T-helper 22 cell (primary cell): ENCODE data around the gene TXNL1.
"Not testable (repeated sequence)": the region's sequence is repeated elsewhere in the genome, so short reads cannot be mapped to it uniquely, and the experiment has no call there.

Source experiments
- DNase-seq: peaks from one replicate; pipeline ENCODE4 v3.0.0-alpha.2; 2020; ENCODE audit warnings: low read depth

The TXNL1 gene

DNA sequence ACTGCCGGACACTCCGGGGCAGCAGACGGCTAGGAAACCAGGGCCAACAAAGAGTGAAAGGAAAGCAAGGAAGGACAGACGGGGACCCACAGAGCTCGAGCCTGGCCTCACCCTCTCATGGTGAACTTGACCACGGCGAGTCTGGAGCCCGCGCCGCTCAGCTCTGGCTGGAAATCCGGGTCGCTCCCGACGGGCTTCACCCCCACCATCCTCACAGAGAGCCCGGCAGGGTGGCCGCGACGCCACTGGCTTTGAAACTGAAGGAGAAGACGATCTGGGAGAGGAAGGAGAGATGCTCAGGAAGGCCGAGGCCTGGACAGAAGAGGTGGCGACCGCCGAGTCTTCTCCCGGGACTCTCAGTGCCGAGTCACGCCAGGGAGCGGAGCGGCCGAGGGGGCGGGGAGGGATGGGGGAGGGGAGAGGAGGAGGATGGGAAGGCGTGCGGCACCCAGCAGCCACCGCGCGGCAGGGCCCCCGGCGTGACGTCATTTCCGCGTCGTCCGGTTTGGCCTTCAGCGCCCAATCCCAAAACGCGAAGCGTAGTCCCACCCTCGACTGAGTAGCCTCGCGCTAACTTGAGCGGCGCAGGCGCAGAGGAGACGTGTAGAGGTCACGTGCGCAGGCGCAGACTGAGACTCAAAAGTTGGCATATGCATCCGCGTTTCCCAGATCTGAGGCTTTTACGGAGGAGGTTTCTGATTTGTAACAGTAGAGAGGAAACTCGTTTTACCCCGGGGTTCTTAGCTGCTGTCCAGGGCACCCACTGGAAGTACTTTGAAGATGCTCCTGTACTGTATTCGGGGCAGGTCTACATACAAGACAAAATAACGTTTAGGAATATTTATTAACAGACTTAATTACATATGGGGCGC, at the start of gene TXNL1:
TXNL1 (minus strand) TSS at position 361 of the 872 bp plus-strand sequence; CDS start at position 209, 152 bp downstream.
- peak; percentile 98 for DNase-seq

DNA sequence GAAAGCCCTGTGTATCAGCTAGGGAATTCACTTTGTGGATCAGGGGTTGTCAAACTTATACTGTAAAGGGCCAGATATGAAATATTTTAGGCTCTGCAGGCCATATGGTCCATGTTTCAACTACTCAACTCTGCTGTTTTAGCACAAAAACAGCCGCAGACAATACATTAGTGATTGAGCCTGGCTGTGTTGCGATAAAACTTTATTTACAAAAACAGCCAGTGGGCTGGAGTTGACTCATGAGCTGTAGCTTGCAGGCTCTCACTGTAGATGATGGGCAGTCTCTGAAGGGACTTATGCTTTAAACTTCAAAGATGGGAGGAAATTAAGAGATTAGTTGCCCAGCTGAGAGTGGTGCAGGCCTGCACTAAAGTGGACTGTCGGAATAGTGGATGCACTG, 45.9 kb upstream of the TXNL1 start:
- DNase-seq, result no peak

DNA sequence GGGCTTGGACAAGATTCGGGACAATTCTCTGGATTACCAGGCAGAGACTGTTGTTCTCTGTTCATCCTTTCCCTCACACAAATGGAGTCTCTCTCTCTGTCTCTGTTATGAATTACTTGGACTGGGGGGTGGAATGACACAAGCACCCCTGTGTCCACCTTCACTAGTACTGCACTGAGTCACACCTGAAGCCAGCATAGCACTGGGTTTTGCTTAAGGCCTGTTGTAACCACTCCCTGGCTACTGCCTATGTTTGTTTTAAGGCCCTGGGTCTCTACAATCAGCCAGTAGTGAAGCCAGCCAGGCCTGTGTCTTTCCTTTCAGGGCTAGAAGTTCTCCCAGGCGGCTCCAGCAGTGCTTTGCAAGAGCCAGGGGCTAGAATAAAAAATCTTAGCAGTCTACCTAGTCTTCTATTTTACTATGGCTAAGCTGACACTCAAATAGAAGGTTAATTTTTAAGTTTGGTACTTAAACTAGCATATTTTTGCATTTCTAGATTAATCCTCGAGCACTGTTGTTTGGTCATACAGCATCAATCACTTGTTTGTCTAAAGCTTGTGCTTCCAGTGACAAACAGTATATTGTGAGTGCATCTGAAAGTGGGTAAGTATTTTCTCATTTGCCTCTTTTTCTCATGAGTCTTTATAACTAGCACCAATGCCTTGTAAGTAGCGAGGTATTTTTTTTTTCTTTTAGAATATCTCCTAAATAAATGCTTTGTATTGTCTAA, 40.6 kb upstream of the TXNL1 start:
- DNase-seq, result no peak

DNA sequence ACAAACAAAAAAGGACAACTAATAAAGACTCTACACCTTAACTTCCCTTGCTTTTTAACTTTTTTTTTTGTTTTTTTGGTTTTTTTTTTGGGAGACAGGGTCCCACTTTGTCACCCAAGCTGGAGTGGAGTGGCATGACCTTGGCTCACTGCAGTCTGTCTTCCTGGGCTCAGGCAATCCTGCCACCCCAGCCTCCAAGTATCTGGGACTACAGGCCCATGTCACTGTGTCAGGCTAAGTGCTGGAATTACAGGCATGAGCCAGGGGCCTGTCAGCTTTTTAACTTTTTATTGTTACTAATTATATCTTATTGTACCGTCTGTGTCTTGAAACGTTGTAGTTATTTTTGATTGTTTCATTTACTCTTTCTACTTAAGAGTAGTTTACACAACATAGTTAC, 38.2 kb upstream of the TXNL1 start:
- DNase-seq, result no peak

DNA sequence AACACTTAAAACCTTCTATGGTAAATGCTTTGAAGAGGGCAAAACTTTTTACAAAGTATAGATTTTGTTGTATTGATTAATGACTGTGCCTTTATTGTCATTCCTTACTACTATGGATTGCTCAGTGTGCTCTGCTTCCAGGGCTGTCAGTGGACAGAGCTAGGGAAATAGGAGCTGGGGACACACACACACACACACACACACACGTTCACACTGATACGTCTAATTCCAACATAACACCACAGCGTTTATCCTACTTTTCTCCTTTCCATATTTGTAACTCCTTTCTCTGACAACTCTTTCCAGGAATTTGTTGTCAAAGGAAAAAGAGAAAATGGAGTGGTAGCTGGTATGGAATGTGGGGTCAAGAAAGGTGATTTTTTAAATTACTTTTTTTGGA, 34.6 kb upstream of the TXNL1 start:
- DNase-seq, result no peak

DNA sequence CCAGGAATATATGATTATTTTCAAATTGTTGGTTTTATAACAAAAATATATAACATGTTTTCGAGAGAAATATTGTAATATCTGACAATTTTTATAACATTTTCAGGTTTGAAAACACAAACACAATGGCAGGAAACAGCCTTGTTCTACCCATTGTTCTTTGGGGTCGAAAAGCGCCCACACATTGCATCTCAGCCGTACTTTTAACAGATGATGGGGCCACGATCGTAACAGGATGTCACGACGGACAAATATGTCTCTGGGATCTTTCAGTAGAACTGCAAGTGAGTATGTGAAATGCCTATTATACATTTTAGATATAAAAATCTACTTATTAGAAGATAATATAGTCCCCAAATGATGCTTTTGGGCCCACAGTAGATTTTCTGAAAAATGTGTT, 34.0 kb upstream of the TXNL1 start:
- no peak for DNase-seq

DNA sequence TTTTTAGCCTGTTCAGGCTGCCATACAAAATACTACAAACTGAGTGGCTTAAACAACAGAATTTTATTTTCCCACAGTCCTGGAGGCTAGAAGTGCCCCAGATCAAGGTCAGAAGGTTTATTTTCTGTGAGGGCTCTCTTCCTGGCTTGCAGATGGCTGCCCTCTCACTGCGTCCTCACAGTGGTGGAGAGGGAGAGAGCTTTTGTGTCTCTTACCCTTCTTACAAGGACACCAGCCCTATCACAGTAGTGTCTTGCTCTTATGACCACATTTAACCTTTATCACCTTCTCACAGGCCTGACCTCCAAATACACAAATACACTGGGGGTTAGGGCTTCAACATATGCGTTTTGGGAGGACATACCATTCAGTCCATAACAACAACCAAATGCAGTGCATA, 24.5 kb upstream of the TXNL1 start:
- DNase-seq, result no peak

DNA sequence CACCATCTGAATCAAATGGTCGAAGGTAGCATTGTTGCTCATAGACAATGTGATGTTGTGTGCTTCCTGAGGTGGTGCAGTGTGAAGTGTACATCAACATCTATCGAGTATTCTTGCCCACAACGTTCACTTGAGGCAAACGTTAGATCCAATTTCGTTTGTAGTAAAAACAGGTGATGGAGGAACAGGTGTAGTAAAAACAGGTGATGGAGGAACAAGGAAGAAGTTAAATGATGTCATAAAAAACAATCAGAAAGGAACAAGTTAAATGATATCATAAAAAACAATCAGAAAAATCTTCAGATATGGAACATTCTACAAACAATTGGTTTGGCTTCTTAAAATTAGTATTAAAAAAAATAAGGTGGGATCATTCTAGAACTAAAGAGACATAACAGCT, 24.1 kb upstream of the TXNL1 start:
- no peak for DNase-seq

DNA sequence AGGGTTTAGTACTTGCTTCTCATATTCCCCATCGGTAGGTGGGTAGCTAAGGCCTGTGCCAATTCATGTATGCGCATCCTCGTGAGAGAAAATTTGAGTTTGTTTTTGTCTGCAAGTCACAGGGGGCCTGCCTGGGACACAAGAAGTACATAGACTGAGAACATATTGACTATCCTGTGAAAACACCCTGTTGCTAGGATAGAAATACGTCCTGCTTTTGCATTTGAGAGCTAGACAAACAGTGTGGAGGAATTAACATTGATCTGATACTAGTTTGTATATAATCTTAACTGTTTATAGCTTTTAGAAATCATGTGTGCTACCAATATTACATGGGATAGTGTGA, 23.6 kb upstream of the TXNL1 start:
- no peak for DNase-seq

DNA sequence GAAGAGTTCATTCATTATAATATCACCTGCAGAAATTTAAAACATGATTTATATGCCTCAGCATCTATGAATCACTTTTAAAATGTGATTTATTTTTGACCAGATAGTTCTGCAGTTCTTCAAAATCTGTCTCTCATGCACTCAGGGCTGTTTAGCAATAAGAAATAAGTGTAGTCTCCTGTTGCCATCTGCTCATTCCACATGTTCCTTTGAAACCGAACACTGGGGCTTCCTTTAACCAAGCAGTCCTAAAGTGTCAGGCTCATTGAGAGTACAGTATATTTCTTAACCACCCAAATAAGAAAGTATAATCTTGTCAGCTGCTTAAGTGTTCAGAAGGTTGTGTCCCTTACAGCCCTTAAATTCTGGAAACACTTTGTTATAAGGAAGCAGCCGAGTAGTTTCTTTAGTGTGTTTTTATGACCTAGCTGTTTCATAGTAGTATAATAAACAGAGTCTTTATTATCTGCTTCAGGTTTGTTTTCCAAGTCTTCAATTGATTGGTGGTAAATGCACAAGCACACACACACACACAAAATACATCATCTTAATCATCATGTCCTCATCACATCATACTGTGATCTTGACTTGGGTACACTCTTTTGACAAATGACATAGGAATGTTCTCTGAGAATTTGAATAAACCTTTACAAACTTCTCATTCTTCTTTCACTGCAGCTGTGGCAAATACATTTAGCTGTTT, 23.1 kb upstream of the TXNL1 start:
- no peak for DNase-seq

DNA sequence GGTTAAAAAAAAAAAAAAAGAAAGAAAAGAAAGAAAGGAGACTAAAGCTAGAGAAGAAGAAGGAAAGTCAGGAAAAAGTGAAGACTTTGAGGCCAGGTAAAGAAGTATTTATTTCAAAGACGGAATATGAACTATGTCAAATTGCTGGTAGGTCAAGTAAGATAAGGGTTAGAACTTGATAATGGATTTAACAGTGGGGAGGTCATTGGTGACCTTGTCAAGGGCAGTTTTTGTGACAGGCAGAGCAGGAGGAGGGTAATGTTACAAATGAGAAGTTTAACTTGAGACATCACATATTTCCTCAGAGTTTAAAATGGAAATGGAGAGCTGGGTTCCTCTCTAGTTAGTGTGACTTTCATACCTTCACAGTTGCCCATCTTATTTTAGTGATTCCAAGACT, 22.3 kb upstream of the TXNL1 start:
- no peak for DNase-seq

DNA sequence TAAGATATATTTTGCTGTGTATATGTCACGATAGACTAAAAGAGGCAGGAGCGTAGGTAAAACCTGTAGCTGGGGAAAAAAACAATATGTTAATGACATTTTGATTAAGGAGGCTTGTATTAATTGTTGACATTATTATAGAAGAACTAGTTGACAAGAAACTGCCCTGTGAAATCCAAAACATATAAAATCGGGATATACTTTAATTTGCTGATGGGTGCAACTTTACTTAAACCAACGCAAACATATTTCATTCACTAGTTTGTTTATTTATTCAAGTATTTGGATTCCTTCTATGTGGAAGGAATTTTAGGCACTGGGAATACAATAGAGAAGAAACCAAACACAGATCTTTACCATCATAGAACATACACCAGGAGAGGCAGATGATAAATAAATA, 20.7 kb upstream of the TXNL1 start:
- DNase-seq, result no peak

DNA sequence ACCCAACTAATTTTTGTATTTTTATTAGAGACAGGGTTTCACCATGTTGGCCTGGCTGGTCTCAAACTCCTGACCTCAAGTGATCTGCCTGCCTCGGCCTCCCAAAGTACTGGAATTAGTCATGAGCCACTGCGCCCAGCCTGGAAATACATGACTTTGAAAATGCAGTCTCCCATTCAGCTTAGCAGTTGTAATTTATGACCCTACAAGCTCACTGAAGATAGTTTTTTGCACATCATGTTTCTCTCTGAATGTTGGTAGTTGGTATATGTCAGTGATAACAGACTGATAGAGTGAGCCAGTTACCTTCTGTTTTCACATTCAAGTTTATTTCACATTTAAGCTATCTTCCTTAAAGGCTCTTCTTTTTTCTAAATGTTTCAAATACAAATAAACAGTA, 19.9 kb upstream of the TXNL1 start:
- DNase-seq, result no peak

DNA sequence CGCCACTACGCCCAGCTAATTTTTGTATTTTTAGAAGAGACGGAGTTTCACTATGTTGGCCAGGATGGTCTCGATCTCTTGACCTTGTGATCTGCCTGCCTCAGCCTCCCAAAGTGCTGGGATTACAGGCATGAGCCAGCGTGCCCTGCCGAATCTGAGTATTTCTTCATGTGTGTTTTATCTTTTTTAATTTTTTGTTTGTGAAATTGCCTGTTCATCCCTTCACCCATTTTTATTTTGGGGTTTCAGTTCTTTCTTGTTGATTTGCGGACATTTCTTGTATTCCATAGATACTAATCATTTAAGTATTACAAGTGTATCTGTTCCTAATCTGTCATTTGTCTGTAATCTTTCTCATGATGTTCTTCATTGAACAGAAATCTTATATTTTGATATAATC, 15.9 kb upstream of the TXNL1 start:
- DNase-seq, result not testable (repeated sequence)

DNA sequence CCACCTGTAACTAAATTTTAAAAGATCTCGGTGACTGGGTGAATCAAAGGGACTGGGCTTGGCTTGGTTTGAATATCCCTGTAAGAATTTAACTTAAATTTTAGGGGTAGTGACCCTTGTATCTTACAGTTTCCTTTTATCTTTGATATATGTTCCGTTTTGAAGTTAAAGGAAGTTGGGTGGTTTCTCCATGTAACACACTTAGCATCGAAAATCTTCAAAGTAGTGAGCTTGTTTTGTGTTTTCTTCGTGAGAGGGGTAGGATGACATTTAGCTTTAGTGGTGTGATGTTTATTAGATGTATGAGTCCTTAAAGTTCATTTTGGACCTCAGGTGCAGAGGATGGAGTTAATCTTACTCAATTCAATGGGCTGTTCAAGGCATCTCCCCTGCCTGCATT, 14.4 kb upstream of the TXNL1 start:
- DNase-seq, result no peak

DNA sequence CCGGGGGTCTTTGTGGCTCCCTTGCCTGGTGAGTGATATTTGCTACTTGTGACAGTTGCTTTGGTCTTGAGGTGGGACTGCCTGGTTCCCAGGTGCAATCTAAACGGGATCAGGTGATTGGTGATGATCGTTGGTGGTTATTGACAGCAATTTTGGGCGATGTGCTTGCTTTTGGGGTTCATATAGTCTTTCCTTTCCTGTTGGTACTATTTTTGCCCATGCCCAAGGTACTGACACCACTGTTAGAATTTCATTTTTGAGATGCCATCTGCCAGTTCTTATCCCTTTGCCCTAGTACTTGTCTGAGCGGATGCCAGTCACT, 13.3 kb upstream of the TXNL1 start:
- no peak for DNase-seq

DNA sequence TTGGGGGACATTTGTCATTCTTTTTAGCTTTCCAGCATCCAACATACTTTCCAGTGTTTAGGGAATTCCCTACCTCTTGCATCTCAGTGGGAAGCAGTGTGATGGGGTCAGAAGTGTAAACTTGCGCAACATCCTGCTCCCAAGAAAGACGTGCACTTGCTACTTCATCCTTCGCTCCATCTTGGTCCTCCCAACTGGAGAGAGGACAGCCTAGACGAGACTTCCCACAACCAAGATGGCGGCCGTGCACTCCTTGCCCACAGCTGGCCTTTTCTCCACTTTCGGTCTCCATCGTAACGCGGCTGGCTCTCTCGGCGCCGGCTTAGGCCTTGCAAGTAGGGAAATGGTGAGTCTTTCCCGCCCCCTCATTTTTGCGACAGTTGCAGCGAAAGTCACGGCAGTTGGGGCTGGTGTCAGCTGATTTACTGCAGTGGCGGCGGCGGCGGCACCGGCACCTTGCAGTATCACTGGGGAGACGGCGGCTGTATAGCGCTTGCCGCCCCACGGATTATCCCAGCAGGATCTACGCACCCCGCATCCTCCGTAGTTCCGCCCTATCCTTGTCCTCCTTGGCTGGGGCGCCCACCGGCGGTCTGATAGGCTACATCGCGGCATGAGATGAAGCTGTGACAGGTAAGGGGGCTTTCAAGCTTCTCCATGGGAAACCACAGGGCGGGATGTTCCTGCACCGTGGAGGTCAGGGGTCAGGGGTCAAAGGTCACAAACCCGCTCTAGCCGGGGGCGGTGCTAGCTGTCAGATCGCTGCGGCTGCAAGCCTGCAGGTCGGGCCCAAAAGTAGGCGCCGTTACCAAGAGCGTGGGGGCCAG, 12.8 kb upstream of the TXNL1 start, which contains the start of gene WDR7:
WDR7 (plus strand) TSS at position 416 of the 827 bp plus-strand sequence. CDS start 21,157 bp downstream, outside the sequence.
- DNase-seq, result peak; percentile 95

DNA sequence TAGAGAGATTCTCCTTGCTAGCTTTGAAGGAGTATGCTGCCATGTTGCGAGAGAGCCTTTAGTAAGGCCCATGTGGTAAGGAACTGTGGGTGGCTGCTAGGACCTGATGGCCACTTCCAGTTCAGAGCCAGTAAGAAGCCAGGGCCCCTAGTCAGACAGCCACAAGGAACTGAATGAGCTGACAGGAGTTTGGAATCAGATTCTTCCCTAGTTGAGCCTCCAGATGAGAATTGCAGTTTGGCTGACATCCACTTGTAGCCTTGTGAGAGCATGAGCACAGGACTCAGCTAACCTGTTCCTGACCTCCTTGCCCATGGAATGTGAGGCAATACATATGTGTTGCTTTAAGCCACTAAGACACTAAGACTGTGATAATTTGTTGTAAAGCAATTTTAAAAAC, 11.6 kb upstream of the TXNL1 start:
- DNase-seq, result no peak

DNA sequence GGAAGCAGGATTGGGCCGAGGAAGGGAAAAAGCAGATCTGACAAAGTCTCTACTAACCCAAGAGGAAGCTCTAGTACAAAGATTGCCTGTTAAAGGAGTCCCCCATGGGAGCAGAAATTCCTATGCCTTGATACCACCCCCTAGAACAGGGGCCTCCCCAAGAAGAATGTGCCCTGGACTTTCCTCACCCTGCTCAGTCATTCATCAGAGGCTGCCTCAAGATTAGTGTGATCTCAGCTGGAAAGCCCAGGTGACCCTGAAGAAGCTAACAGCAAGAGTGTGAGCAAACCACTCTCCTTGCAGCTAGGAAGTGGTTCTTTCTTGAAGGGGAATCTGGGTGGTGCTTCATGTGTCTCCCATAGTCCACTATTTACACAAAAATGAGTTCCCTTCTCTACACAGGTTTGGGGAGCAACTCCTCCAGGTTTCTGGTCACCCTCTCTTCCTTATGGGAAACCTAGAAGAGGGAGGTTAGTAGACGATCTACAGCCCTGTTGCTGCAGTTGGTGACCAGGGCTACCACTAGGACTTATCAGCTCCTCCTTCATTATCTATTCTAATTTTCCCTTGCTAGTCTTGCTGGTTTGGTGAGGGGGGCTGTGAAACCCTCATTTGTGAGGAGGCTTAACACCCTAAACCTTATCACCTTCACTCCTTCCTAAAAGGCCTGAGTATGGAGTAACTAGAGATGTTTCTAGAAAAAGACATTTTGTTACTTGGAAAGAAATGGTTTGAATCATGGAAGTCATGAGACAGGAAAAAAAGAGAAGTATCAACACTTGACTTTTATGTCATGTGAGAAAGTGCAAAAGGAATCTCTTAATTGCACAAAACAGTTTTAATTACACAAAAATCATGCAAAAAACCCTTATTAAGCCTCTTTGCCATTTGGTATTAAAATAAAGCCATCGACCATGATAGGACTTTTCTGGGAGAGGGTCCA, 9.8 kb upstream of the TXNL1 start:
- DNase-seq, result no peak

DNA sequence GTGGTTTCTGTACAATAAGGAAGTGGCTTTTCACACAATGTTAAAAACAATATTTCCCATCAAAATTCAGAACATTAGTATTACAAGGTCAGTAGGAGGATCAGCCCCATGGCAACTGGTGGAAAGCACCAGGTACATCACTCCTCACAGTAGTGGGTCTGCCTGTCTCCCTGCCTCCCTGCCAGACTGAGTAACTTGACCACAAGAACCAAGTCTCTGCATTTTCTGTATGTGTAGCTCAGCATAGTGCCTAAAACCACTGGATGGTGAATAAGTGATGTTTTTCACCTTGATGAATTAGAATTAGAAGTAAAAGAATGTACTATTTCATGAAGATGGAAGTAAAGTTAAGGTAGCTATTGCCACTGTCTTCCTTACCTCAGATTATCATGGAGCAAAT, 8.7 kb upstream of the TXNL1 start:
- DNase-seq, result no peak

DNA sequence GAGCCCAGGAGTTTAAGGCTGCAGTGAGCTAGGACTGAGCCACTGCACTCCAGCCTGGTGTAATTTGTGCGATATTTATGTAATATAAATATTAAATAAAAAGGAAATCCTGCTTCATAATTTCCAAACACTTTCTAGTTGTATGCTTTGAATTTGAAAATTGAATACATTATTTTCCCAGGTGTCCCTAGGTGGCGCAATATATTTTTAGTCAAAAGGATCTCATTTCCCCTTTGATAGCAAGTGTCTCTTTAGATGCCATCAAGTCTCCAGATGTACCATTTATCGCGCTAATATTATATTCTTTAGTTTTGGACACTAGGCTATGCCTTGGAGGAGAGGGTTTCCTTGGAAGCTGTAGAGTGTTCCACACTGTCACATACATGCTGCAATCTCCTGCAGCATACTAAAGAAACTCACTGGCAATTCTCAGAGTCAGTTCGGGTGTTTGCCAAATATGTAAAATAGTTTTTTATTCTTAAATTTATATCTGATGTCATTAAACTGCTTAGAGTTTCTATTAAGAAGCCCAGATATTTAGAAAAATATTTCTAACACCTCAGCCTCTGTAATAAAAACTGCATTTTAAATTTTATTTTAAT, 7.1 kb upstream of the TXNL1 start:
- DNase-seq, result no peak
